ENCODE results near the gene ARHGEF16.

Gene ARHGEF16

DNA sequence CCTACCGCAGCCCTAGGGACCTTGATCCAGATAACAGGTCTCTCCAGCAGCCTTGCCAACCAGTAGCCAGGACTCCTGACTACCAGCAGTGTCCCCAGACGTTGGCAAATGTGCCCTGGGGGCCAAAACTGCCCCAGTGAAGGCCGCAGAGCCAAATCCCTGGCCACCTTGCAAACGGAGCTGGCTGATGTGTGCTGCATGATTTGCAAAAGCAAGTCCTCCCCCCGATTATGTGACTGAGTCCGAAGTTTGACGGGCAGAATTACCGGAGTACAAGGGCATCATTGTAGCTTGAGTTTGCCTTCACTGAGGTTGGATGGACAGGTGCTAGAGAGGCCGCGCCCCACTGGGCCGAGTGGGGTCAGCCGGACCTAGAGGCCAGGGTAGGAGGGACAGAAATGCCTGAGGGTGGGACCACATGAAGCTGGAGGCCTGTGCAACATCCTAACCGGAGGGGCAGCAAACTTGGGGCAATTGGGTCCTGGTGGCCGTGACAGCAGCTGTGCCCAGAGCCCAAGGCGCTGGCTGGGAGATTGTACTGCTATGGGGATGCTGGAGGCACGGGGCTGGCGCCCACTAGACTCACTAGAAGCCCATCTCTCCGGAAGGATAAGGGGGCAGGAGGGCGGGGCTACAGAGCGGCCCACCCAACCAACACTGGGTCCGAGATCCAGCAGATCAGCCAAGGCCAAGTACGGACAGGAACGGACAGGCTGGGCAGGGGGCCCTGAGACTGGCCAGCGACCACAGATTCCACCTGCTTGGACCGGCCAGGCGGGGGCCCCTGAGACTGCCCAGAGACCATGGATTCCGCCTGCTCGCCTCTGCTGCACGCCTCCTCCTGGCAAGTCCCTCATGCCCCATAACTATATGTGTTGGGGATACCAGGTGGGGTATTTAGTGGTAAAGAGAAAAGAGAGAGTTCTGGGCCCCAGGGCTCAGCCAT lies 2.8 kb downstream of the ARHGEF16 start:
- no peak for DNase-seq (ENCODE audit: low read depth)

GRCh38 chr1:3457910-3458883 lies 3.7 kb downstream of the ARHGEF16 start:
- DNase-seq (ENCODE audit: low read depth): no peak

DNA sequence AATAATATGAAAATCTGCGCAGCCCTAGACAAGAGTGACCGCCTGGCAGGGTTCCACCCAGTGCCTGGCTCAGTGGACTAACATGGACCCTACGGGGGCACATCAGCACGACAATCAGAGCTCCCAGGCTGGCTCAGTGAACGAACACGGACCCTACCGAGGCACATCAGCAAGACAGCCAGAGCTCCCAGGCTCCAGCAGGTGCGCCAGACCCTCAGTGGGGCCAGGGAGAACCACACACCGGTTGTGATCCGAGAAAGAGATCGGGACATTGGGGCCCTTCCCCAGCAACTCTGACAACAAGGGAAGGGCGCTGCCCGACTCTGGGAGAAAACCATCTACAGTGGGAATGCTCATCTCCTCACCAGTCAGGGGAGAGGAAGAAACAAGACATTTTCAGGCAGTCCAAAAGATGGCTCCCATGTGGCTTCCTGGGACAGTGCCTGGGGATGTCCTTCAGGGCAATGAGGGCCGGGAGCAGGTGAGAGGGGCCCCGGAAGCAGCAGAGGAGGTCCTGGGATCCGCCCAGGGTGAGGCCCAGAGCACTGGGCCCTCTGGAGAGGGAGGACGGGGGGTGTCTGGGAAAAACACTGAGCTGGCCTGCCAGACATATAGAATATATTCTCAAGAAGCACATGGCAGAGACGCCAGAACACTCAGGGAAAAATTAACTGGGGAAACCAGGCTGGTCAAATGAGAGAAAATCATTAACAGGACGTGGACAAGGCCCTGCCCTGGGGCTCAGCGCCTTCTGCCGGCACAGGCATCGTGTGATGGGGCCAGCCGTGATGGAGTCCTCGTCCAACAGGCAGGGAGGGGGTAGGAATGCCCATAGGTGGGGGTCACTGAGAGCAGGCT lies 4.8 kb downstream of the ARHGEF16 start:
- DNase-seq (ENCODE audit: low read depth): no peak

- DNase-seq (ENCODE audit: low read depth): no peak
These were observed 5.6 kb downstream of the ARHGEF16 start for GRCh38 chr1:3459940-3460671.

- DNase-seq (ENCODE audit: low read depth): no peak
These were observed 6.2 kb downstream of the ARHGEF16 start for GRCh38 chr1:3460672-3461131.

- DNase-seq (ENCODE audit: low read depth): no peak
These were observed 6.9 kb downstream of the ARHGEF16 start for GRCh38 chr1:3461238-3461933.

DNA sequence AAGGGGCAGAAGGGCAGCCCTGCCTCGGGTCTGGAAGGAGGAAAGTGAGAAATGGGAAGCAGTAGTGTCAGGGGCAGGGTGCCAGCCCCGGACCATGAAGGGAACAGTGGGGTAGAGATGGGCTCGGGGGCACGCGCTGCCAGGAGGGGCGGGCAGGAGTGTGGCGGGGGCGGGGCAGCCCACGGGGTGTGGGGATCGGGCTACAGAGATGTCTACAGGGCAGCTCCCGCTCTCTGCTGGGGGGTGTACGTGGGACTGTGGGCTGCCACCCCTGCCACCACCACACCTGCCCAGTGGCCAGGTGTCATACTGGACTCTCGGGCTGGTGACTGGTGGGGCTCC lies 7.4 kb downstream of the ARHGEF16 start:
- DNase-seq (ENCODE audit: low read depth): no peak

DNA sequence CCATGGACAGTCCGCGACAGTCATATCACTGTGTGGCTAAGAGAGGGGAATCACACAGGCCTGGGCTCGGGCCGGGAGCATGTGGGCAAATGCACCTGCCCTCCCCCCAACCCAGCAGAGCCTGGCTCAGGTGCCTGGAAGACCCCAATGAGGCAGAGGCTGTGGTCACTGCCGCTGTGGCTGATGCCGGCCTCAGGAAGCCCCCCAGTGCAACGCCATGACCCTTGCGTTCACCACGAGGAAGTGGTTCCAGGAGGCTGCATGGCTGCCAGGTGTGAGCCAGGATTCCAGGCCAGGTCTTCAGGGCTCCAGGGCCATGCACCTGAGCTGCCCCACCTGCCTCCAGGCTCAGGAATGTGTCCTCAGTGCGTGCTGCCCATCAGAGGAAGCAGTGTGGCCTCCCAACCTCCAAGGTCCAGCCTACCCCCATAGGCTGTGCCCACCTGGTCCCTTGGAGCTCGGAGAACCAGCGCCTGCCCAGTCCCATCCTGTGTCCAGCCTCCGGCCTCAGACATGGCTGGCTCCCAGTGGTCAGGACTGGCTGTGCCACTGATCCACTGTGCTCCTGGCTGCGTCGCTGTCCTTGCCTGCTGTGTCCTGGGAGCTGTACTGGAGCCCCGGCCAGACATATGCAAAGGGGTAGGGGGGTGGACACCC lies 8.0 kb downstream of the ARHGEF16 start:
- no peak for DNase-seq (ENCODE audit: low read depth)

DNA sequence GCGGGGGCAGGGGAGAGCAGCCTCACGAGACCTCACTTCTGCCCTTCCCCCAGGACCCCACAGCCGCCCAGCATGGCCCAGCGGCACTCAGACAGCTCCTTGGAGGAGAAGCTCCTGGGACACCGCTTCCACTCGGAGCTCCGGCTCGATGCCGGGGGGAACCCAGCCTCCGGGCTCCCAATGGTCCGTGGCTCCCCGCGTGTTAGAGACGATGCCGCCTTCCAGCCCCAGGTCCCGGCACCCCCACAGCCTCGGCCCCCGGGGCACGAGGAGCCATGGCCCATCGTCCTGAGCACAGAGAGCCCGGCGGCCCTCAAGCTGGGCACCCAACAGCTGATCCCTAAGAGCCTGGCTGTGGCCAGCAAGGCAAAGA lies 8.5 kb downstream of the ARHGEF16 start:
- DNase-seq (ENCODE audit: low read depth): no peak

DNA sequence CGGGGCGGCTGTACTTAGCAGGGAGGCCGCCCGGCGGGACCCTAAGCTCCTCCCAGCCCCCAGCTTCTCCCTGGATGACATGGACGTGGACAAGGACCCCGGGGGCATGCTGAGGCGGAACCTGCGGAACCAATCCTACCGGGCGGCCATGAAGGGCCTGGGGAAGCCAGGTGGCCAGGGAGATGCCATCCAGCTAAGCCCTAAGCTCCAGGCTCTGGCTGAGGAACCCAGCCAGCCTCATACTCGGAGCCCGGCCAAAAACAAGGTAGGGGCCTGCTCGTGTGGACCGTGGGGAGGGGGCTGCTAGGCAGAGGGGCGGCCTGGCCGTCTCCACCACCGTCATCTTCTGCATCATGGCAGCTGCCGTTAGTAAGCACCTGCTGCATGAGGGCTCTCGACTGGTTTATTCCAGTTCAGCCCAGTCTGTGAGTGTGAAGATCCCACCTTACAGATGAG lies 9.0 kb downstream of the ARHGEF16 start:
- DNase-seq (ENCODE audit: low read depth): no peak

GRCh38 chr1:3463891-3464648 lies 9.6 kb downstream of the ARHGEF16 start:
- no peak for DNase-seq (ENCODE audit: low read depth)

DNA sequence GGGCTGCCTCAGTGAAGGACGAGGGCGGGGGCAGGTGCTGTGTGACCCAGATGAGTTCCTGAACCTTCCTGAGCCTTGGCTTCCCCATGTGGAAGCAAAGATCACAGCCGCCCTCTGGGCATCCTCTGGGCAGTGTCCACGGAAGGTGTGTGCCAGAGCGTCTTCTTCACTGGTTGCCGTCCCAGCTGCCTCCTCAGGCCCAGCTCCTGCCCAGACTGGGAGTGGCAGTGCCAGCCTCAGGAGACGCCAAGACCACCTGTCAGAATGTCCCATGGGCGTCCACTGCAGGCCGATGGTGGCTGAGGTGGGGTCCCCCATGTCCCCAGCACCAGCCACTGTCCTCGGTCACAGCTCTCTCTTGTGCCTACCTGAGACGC lies 10.2 kb downstream of the ARHGEF16 start:
- DNase-seq (ENCODE audit: low read depth): no peak

DNA sequence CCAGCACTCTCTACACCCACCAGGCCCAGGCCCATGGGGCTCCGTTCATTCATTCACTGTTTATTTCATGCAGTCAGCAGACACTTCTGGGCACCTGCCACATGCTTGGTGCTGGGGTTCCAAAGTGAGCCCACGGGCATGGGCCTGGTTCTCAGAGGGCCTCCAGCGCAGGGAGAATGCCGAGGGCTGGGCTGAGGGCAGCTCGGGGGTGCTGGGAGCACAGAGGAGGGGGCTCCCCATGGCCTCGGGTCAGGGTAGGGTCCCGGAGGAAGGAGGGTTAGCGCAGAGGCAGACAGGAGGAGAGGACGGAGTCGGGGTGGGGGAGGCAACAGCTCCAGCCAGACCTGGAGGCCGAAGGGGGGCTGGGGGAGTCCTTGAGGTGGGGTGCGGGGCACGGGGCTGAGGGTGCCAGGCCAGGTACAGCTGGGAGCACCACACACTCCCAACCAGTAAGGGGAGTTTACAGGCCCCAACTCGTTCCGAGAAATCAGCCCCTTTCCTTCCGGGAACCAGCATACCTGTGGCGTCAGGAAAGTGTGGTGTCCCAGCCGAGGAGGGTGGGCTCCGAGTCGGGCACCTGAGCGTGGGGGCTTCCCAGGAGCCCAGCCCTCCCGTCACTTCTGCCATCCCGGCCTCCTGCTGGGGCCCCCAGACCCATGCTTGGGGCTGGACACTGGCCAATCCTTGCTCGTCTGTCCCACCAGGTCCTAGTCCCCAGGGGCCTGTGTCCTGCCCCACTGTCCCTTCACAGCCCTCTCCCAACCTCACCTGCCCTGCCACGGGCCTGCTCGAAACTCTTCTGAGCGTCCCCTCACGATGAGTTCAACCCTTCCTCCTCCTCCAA lies 10.8 kb downstream of the ARHGEF16 start:
- no peak for DNase-seq (ENCODE audit: low read depth)

GRCh38 chr1:3465935-3466321 lies 11.5 kb downstream of the ARHGEF16 start:
- DNase-seq (ENCODE audit: low read depth): no peak

DNA sequence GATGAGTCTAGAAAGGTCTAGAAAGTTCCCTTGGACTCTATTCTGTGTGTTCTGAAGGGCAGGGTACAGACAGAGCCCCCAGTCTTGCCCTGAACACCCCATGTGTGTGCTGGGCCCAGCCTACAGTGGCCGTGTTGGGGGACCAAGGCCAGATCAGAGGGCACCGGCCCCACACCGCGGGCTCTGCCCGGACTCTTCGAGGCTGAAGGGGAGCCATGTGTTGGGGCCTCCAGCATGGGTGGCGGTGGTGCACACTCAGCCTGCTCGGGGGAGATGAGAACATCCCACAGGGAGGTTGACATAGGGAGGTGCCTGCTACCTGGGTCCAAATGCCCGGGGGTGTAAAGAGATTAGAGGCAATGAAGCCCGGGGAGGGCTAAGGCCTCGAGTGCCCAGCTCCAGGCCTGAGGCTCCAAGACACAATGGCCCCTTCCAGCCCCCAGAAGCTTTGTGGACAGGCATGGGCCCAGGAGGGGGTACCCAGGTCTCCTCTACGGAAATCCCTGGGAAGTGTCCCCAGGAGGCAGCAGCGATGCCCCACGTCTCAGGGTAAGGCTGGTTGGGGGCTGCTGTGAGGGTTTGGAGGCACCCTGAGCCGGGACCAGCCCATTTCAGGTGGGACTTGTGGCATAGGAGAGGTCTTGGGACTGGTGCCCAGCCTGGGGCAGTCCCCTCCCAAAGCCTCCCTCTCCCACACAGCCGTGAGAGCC lies 12.1 kb downstream of the ARHGEF16 start:
- no peak for DNase-seq (ENCODE audit: low read depth)

GRCh38 chr1:3467096-3468036 lies 12.9 kb downstream of the ARHGEF16 start:
- DNase-seq (ENCODE audit: low read depth): no peak
